ENCODE results near the gene TIMP2.

DNA sequence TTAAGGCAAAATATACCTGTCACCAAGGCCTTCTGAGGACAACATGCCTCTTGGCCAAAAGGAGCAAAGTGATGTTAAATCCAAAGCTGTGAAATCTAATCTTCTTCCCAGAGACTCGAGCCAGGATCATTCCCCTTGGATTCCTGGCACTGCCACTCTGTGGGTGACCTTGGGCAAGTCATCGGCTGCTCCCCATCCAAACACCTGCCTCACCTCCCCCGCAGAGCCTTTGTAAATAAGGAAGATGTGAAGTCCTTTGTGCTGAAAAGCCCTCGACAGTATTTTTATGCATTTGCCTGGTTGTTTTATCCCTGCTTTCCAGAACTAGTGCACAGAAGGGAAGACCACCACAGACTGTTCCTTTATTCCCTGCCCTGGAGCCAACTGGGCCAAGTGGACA lies 16.8 kb downstream of the TIMP2 start:
- TF ChIP-seq POLR2AphosphoS5 (IDR thresholded peaks at IDR 0.05): no peak
- TF ChIP-seq POLR2A (IDR thresholded peaks at IDR 0.05): no peak
- no peak for TF ChIP-seq CTCF (IDR thresholded peaks at IDR 0.05)
- TF ChIP-seq EP300 (IDR thresholded peaks at IDR 0.05): no peak
